Body of pancreas (tissue), 4 donors: ENCODE data around the gene PML. TPM values are rescaled to one million over a fixed set of nuclear protein-coding genes. Genes with fewer than 3 reads are reported as not detected.
"Not testable (repeated sequence)": the region's sequence is repeated elsewhere in the genome, so short reads cannot be mapped to it uniquely, and the experiment has no call there.

ENCODE experiments used
- ATAC-seq: fragments of 150-250 bp; one replicate; pipeline ENCODE4 v1.9.1; 2016
- DNase-seq, 4 donors: peaks; one replicate each; pipeline ENCODE4 v3.0.0-alpha.2; 2019
- H3K27ac ChIP-seq, 4 donors: fragments of 200-600 bp; sonication (generic); 1 replicate in 3 of 4; 2 replicates in 1 of 4; pipeline versions ENCODE4 v1.5.1 to v1.6.1; 2016 to 2019; ENCODE audit warnings: mild to moderate bottlenecking in 1 of 4, mixed read lengths in 1 of 4, moderate library complexity in 1 of 4
- H3K27me3 ChIP-seq, 2 donors: fragments of 200-600 bp; sonication (generic); one replicate each; pipeline ENCODE4 v1.6.0; 2016; ENCODE audit warnings: mild to moderate bottlenecking in 1 of 2
- H3K36me3 ChIP-seq, 2 donors: fragments of 200-600 bp; sonication (generic); replicated peaks in 1 of 2; 2 replicates each; pipeline ENCODE4 v1.5.1; 2016; ENCODE audit warnings: low read depth in 2 of 2; ENCODE audit not compliant: insufficient read depth in 1 of 2
- H3K4me1 ChIP-seq: fragments of 200-600 bp; sonication (generic); one replicate; pipeline ENCODE4 v1.6.0; 2016
- H3K4me3 ChIP-seq, 2 donors: fragments of 200-600 bp; sonication (generic); 1 replicate in 1 of 2; 2 replicates in 1 of 2; pipeline ENCODE4 v1.5.1; 2016 to 2019
- H3K9me3 ChIP-seq, 3 donors: fragments of 200-600 bp; sonication (generic); 1 replicate in 2 of 3; 2 replicates in 1 of 3; pipeline ENCODE4 v1.5.1; 2016
- CTCF ChIP-seq, 7 experiments: fragments of 450-650 bp in 4 of 7; fragments of 200-600 bp in 3 of 7; sonication (generic) in 3 of 7; IDR thresholded peaks; one replicate each; pipeline ENCODE4 v1.5.1; 2016 to 2019; ENCODE audit warnings: antibody characterized with exemption in 7 of 7
- WGBS, 2 donors: methylation state at CpG; one replicate each; pipeline ENCODE4 v1.1.5; 2017; 5-methylcytosine and 5-hydroxymethylcytosine counted together
- intact Hi-C: fragments of 100-400 bp; cut with DNase I; formaldehyde crosslinking; loops from one replicate; pipeline ENCODE4 v1.15.1; 2023
- total RNA-seq, 2 donors: library from RNA; depleted of rRNA; stranded (reverse); fragments of >200 nt; gene quantifications; one replicate each; pipeline ENCODE4 v1.1.0, GENCODE V29; 2016

Gene PML
- total RNA-seq, 2 donors from 2014 or later, result 27.8 to 38.2 TPM

GRCh38 chr15:74064822-74065221 is 70.3 kb downstream of the PML start:
- peak in 2 of 4 donors; percentile 32 to 60 for DNase-seq
- 23 to 44% methylated on average over 8 of the region's 8 CpGs for WGBS, 2 donors
- H3K9me3 ChIP-seq, H3K4me3 ChIP-seq, H3K36me3 ChIP-seq, ATAC-seq, intact Hi-C loops, H3K27me3 ChIP-seq: not testable (repeated sequence)
- Histone ChIP-seq H3K27ac (peak overlapping the region in 2 of 4 donors; percentile 12 to 52), H3K4me1 (peaks cover 14% of the 10 kb centered on the region)

- H3K36me3 ChIP-seq, intact Hi-C loops, H3K4me3 ChIP-seq, H3K9me3 ChIP-seq, H3K27ac ChIP-seq, H3K27me3 ChIP-seq: not testable (repeated sequence)
- peak; percentile 23 to 69 (median 45) for TF ChIP-seq CTCF (IDR thresholded peaks at IDR 0.05)
- H3K4me1 ChIP-seq, result peaks cover 14% of the 10 kb centered on the region
- DNase-seq (peak; percentile 73 to 92 (median 82)), ATAC-seq (peak; percentile 97)
- WGBS, 2 donors, result 4% methylated on average over 4 of the region's 13 CpGs; no CpG with 5 or more reads in 1 of the 2 donors
Measured at GRCh38 chr15:74065684-74066411, 71.3 kb downstream of the PML start.

GRCh38 chr15:74071645-74072044 is 77.1 kb downstream of the PML start:
- WGBS, 2 donors, result 65 to 73% methylated on average over 3 to 4 of the region's 6 CpGs
- H3K9me3 ChIP-seq, intact Hi-C loops, H3K27ac ChIP-seq, H3K4me3 ChIP-seq, H3K4me1 ChIP-seq, H3K27me3 ChIP-seq, H3K36me3 ChIP-seq, DNase-seq, ATAC-seq: not testable (repeated sequence)

- H3K4me3 ChIP-seq, intact Hi-C loops, H3K36me3 ChIP-seq, DNase-seq, ATAC-seq, H3K4me1 ChIP-seq, H3K27ac ChIP-seq, H3K27me3 ChIP-seq, H3K9me3 ChIP-seq: not testable (repeated sequence)
- 80% methylated on average over 2 of the region's 9 CpGs; no CpG with 5 or more reads in 1 of the 2 donors for WGBS, 2 donors
Measured at GRCh38 chr15:74072132-74072531, 77.6 kb downstream of the PML start.

- not testable (repeated sequence) for ATAC-seq
- WGBS, 2 donors, result 29 to 49% methylated on average over 4 to 11 of the region's 16 CpGs
- TF ChIP-seq CTCF (IDR thresholded peaks at IDR 0.05), result peak in 4 of 7 experiments; percentile 11 to 39 (median 35)
Measured at GRCh38 chr15:74072614-74073337, 78.3 kb downstream of the PML start.

GRCh38 chr15:74075781-74076180 is 81.3 kb downstream of the PML start:
- intact Hi-C loops, H3K27ac ChIP-seq, H3K9me3 ChIP-seq, DNase-seq, H3K27me3 ChIP-seq, H3K4me3 ChIP-seq, H3K4me1 ChIP-seq, H3K36me3 ChIP-seq, ATAC-seq: not testable (repeated sequence)
- 48 to 55% methylated on average over 3 to 6 of the region's 9 CpGs for WGBS, 2 donors

More at GRCh38 chr15:74072614-74073337, 78.3 kb downstream of the PML start:
- H3K27me3 ChIP-seq, H3K4me3 ChIP-seq, H3K9me3 ChIP-seq, H3K27ac ChIP-seq, intact Hi-C loops, H3K4me1 ChIP-seq, H3K36me3 ChIP-seq: not testable (repeated sequence)
- DNase-seq, result peak; percentile 62 to 82 (median 69)

GRCh38 chr15:74082450-74082849 is 87.9 kb downstream of the PML start, which contains the start of gene GOLGA6A:
Gene GOLGA6A (minus strand): TSS chr15:74082550. CDS start chr15:74082509, 41 bp downstream.
- no CpG with 5 or more reads among the region's 7 CpGs for WGBS, 2 donors
- H3K4me1 ChIP-seq, intact Hi-C loops, H3K27ac ChIP-seq, H3K27me3 ChIP-seq, H3K4me3 ChIP-seq, DNase-seq, H3K36me3 ChIP-seq, ATAC-seq, H3K9me3 ChIP-seq: not testable (repeated sequence)

GRCh38 chr15:74094567-74094966 is 100.1 kb downstream of the PML start:
- H3K27me3 ChIP-seq, DNase-seq, intact Hi-C loops, H3K36me3 ChIP-seq, H3K27ac ChIP-seq, H3K9me3 ChIP-seq, H3K4me1 ChIP-seq, ATAC-seq, H3K4me3 ChIP-seq: not testable (repeated sequence)
- no CpG with 5 or more reads among the region's 2 CpGs for WGBS, 2 donors

- ATAC-seq, H3K9me3 ChIP-seq, H3K27me3 ChIP-seq, intact Hi-C loops, H3K27ac ChIP-seq, DNase-seq, H3K4me3 ChIP-seq, H3K36me3 ChIP-seq, H3K4me1 ChIP-seq: not testable (repeated sequence)
- WGBS, 2 donors, result 54% methylated on average over 6 of the region's 10 CpGs; no CpG with 5 or more reads in 1 of the 2 donors
Measured at GRCh38 chr15:74095610-74096009, 101.1 kb downstream of the PML start.
